HG02938 (cell line): ENCODE measurements around the gene FAIM2.
"Not testable (repeated sequence)": the region's sequence is repeated elsewhere in the genome, so short reads cannot be mapped to it uniquely, and the experiment has no call there.

ENCODE experiments used
- ATAC-seq: cut with Tn5 transposase; IDR thresholded peaks from one replicate; pipeline ENCODE4 v1.9.1; 2021; ENCODE audit warnings: mild to moderate bottlenecking, moderate library complexity; ENCODE audit not compliant: unreplicated experiment

The FAIM2 gene

GRCh38 chr12:49882248-49882850, 21.4 kb downstream of the FAIM2 start:
- ATAC-seq: no peak

- ATAC-seq: no peak
Measured at GRCh38 chr12:49881415-49882247, 22.1 kb downstream of the FAIM2 start.

- no peak for ATAC-seq
Measured at GRCh38 chr12:49880756-49881414, 22.8 kb downstream of the FAIM2 start.

GRCh38 chr12:49879065-49879464, 24.6 kb downstream of the FAIM2 start:
- ATAC-seq: not testable (repeated sequence)

GRCh38 chr12:49878021-49878420, 25.7 kb downstream of the FAIM2 start:
- no peak for ATAC-seq

- no peak for ATAC-seq
Measured at GRCh38 chr12:49877066-49877465, 26.6 kb downstream of the FAIM2 start.

GRCh38 chr12:49876070-49876469, 27.6 kb downstream of the FAIM2 start:
- ATAC-seq: no peak

GRCh38 chr12:49875115-49875720, 28.5 kb downstream of the FAIM2 start:
- ATAC-seq: no peak

- no peak for ATAC-seq
Measured at GRCh38 chr12:49874142-49874897, 29.4 kb downstream of the FAIM2 start.

GRCh38 chr12:49873361-49873934, 30.3 kb downstream of the FAIM2 start:
- no peak for ATAC-seq

- ATAC-seq: no peak
Measured at GRCh38 chr12:49872781-49873181, 30.9 kb downstream of the FAIM2 start.

GRCh38 chr12:49872381-49872780, 31.3 kb downstream of the FAIM2 start:
- ATAC-seq: no peak

- not testable (repeated sequence) for ATAC-seq
Measured at GRCh38 chr12:49871811-49872251, 31.9 kb downstream of the FAIM2 start.

GRCh38 chr12:49871263-49871561, 32.5 kb downstream of the FAIM2 start:
- no peak for ATAC-seq

GRCh38 chr12:49870501-49871262, 33.0 kb downstream of the FAIM2 start:
- no peak for ATAC-seq

GRCh38 chr12:49869816-49870500, 33.7 kb downstream of the FAIM2 start:
- no peak for ATAC-seq

GRCh38 chr12:49868952-49869815, 34.5 kb downstream of the FAIM2 start:
- no peak for ATAC-seq

GRCh38 chr12:49868449-49868848, 35.3 kb downstream of the FAIM2 start:
- ATAC-seq: no peak
